ENCODE measurements around the gene A1CF.
"Not testable (repeated sequence)": the region's sequence is repeated elsewhere in the genome, so short reads cannot be mapped to it uniquely, and the experiment has no call there.

A1CF gene, protein sequence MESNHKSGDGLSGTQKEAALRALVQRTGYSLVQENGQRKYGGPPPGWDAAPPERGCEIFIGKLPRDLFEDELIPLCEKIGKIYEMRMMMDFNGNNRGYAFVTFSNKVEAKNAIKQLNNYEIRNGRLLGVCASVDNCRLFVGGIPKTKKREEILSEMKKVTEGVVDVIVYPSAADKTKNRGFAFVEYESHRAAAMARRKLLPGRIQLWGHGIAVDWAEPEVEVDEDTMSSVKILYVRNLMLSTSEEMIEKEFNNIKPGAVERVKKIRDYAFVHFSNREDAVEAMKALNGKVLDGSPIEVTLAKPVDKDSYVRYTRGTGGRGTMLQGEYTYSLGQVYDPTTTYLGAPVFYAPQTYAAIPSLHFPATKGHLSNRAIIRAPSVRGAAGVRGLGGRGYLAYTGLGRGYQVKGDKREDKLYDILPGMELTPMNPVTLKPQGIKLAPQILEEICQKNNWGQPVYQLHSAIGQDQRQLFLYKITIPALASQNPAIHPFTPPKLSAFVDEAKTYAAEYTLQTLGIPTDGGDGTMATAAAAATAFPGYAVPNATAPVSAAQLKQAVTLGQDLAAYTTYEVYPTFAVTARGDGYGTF

DNA sequence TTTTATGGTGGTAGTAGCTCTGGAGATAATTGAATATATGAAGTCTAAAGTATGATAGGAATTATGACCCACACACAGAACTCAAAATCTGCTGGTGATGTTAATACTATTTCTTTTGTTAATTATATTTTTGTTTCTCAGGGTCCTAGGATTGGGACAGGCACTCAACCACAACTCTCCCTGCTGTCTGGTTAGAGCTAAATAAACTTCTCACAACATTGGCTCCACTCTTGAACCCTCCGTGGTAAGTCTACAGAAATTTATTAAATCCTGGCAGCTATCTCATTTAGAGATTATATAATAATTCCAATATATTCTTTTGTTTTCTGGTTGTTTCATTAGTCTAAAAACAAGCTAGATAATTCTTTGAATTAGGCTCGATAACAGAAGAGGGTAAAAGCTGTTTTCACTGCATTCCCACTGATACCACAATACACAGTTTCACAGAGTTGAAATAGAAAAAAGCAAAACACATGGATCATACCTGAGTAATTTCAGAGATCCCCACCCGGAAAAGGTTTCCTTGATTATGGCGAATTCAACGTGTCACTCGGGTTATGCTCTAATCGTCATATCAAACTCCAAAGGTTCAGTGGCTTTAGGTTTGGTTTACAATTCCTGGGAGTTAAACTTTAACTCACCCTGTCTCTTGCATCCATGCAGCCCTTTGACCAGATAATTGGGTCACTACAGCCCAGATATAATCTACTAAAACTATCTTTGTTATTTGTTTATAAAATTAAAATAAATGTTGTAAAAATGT lies at the start of gene A1CF:
Gene A1CF, minus strand, starts transcription at position 531 of the 763 bp plus-strand sequence. CDS start 25,687 bp downstream, outside the sequence.
- intact Hi-C loops (cut with micrococcal nuclease), result no loop called here
- H3K27me3 Mint-ChIP-seq, result peaks cover 5% of the 10 kb centered on the region
- H3K9me3 Mint-ChIP-seq, result no peaks in the 10 kb centered on the region

DNA sequence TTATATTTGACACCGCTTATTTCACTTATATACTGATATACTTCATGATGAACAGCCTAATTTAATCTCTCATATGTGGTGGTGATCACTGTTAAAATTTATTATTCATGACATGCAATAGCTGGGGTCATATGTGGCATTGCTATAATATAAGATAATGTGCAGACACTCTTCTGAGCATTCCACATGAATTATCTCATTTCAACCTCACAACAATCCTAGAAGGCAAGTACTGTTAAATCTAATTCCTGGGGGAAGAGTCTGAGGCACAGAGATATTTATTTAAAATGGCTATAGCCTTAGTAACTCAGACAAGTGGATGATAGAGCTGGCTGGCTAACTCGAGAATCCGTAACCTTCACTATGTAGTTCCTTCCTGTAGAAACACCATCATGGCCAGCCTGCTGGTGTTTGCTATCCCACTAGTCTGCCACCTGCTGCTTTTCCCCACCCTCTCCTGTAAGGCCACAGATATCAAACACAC lies 46.6 kb upstream of the A1CF start:
- Mint-ChIP-seq H3K4me3 (no peak overlapping the region), H3K4me1 (ENCODE audit: low read depth) (peaks cover 7% of the 10 kb centered on the region), H3K27ac (no peak overlapping the region), H3K36me3 (ENCODE audit: low read depth) (no peaks in the 10 kb centered on the region), H3K27me3 (no peaks in the 10 kb centered on the region), H3K9me3 (no peaks in the 10 kb centered on the region)
- intact Hi-C loops (cut with micrococcal nuclease), result no loop called here

More for the DNA sequence above, at the start of gene A1CF:
- H3K27ac Mint-ChIP-seq, result no peak within 1 kb of the TSS
- no peaks in the 10 kb centered on the region for H3K4me1 Mint-ChIP-seq (ENCODE audit: low read depth)
- no peak within 1 kb of the TSS for H3K4me3 Mint-ChIP-seq
- H3K36me3 Mint-ChIP-seq (ENCODE audit: low read depth), result no peaks in the 10 kb centered on the region

DNA sequence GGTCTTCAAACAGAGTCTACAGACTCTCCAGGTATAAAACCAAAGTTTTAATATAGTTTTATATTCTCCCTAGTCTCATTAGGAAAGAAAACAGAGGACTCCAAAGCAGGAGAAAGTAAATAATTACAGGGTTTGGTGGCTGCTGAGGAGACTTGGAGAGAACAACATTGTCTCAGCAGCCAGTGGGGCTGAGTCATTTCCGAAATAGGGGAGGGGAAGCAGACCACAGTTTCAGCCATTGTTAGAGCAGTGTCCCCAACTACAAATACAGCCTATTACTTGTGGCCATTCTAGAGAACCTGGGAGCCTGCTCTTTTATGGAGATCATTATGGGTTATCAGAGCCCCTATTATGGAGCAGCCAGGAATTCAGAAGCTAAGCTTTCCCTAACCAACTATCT lies 44.2 kb upstream of the A1CF start:
- Mint-ChIP-seq H3K4me1 (ENCODE audit: low read depth) (peaks cover 7% of the 10 kb centered on the region), H3K9me3 (peaks cover 7% of the 10 kb centered on the region), H3K36me3 (ENCODE audit: low read depth) (no peaks in the 10 kb centered on the region), H3K27me3 (no peaks in the 10 kb centered on the region), H3K27ac (no peak overlapping the region), H3K4me3 (no peak overlapping the region)
- intact Hi-C loops (cut with micrococcal nuclease), result no loop called here

DNA sequence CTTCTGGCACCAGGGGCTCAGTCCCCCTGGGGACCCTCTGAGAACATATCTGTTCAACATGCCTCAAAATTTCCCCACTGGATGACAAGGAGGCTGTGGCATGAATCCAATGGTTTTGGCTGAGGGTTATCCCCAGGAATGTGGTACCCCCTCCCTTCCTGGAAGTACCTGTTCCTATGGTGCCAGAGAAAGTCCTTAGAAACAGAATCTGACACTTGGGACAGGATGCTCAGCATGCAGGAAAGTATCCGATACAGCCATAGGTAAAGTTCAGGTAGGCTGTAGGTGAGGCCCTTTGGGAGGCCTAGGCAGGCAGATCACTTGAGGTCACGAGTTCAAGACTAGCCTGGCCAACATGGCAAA lies 42.7 kb upstream of the A1CF start:
- no peak overlapping the region for H3K4me3 Mint-ChIP-seq
- no peaks in the 10 kb centered on the region for H3K27me3 Mint-ChIP-seq
- no peaks in the 10 kb centered on the region for H3K4me1 Mint-ChIP-seq (ENCODE audit: low read depth)
- H3K27ac Mint-ChIP-seq, result no peak overlapping the region
- intact Hi-C loops (cut with micrococcal nuclease), result no loop called here
- peaks cover 22% of the 10 kb centered on the region for H3K9me3 Mint-ChIP-seq
- H3K36me3 Mint-ChIP-seq (ENCODE audit: low read depth), result no peaks in the 10 kb centered on the region

DNA sequence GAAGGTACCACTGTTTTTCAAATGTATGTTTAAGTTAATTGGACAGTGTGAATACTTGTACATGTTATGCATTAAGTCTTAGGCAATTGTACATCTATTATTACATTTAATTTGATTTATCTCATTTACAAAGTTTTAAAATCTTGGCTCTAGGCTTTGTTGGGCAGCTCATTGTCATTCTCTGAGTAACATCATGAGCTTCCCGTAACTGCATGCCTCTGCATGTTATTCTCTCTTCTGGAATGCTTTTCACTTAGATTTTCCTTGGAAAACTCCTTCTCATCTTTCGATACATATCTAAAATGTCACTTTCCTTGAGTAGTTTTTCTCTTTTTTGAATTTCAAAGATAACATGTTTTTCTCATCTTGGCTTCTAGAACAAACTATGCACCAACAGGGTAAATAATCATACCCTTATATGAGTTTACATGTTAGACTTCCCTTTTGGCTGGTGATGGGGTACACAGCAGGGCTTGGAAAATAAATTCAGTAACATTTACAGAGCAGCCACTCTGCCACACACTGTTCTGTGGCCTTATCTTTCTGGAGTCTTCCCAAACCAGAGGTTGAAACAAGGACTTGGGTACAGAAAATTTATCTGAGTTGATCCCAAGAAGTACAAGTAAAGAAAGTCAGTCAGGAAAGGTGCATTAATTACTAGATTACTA lies 42.2 kb upstream of the A1CF start:
- H3K9me3 Mint-ChIP-seq, result peaks cover 27% of the 10 kb centered on the region
- H3K27me3 Mint-ChIP-seq, result no peaks in the 10 kb centered on the region
- H3K4me1 Mint-ChIP-seq (ENCODE audit: low read depth), result no peaks in the 10 kb centered on the region
- no peaks in the 10 kb centered on the region for H3K36me3 Mint-ChIP-seq (ENCODE audit: low read depth)
- H3K4me3 Mint-ChIP-seq, result no peak overlapping the region
- H3K27ac Mint-ChIP-seq, result no peak overlapping the region
- intact Hi-C loops (cut with micrococcal nuclease), result no loop called here

DNA sequence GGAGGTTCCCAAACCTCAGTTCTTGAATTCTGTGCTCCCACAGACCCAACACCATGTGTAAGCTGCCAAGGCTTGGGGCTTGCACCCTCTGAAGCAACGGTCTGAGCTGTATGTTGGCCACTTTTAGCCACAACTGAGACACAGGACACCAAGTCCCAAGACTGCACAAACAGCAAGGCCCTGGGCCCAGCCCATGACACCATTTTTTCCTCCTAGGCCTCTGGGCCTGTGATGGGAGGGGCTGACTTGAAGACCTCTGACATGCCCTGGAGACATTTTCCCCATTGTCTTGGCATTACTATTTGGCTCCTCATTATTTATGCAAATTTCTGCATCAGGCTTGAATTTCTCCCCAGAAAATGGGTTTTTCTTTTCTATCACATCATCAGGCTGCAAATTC lies 38.0 kb upstream of the A1CF start:
- H3K27ac Mint-ChIP-seq; intact Hi-C loops (cut with micrococcal nuclease); H3K4me1 Mint-ChIP-seq (ENCODE audit: low read depth); H3K36me3 Mint-ChIP-seq (ENCODE audit: low read depth); H3K4me3 Mint-ChIP-seq; H3K27me3 Mint-ChIP-seq: not testable (repeated sequence)
- peaks cover 35% of the 10 kb centered on the region for H3K9me3 Mint-ChIP-seq

DNA sequence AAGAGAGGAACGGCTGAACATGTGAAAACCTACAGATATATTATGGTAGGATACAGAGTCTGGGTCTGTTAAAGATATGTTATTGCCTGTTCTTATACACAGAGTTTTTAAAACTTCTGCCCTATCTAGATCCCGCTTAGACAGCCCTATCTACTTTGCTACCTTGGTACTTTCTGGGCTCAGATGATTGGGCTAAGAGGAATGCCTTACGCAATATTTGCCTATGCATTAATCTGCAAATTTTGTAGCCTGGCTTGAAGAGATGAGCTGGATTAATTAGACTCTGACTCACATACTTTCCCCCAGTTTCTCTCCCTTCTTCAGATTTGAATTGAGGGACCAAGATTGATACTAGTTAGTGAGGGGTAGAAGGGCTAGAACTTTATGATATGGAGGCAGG lies 33.6 kb upstream of the A1CF start:
- Mint-ChIP-seq H3K4me3 (no peak overlapping the region), H3K36me3 (ENCODE audit: low read depth) (no peaks in the 10 kb centered on the region), H3K27ac (no peak overlapping the region), H3K4me1 (ENCODE audit: low read depth) (no peaks in the 10 kb centered on the region), H3K27me3 (no peaks in the 10 kb centered on the region), H3K9me3 (peaks cover 21% of the 10 kb centered on the region)
- intact Hi-C loops (cut with micrococcal nuclease), result no loop called here

DNA sequence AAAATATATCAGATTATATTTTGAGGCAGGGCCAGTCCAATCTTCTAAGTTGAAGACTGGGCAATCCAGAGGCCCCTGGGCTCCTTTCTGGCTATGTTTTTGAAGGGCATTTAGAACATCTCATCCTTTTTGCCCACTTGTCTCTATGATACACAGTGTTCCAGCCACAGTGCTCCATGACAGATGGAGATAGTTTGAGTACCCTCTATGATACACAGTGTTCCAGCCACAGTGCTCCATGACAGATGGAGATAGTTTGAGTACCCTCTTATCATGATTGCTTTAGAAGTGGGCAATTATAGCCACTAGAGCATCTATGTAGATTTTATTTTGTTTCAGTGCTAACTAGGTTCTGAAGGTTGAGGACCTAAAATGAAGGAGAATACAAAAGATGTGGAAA lies 33.1 kb upstream of the A1CF start:
- no peak overlapping the region for H3K4me3 Mint-ChIP-seq
- H3K27me3 Mint-ChIP-seq, result no peaks in the 10 kb centered on the region
- intact Hi-C loops (cut with micrococcal nuclease), result no loop called here
- H3K36me3 Mint-ChIP-seq (ENCODE audit: low read depth), result no peaks in the 10 kb centered on the region
- no peaks in the 10 kb centered on the region for H3K4me1 Mint-ChIP-seq (ENCODE audit: low read depth)
- H3K27ac Mint-ChIP-seq, result no peak overlapping the region
- peaks cover 16% of the 10 kb centered on the region for H3K9me3 Mint-ChIP-seq

DNA sequence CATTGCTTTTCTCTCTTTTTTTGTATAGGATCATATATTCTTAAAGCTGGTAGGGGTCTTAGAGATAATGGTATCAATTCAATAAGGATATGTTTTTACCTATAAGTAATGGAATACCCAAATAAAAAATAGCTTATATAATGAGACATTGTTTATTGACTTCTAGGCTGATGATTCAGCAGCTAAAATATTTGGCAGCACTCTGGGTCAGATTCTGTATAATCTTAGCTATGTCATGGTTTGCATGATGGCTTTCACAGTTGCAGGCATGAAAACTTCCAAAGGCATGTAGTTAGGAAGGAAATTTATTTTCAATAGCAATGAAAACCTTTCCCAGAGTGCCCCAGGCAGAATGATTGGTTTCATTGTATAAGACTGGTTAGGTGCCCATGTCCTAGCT lies 32.1 kb upstream of the A1CF start:
- Mint-ChIP-seq H3K27ac (no peak overlapping the region), H3K36me3 (ENCODE audit: low read depth) (no peaks in the 10 kb centered on the region), H3K27me3 (no peaks in the 10 kb centered on the region), H3K4me1 (ENCODE audit: low read depth) (no peaks in the 10 kb centered on the region), H3K9me3 (peaks cover 6% of the 10 kb centered on the region), H3K4me3 (no peak overlapping the region)
- intact Hi-C loops (cut with micrococcal nuclease), result no loop called here

DNA sequence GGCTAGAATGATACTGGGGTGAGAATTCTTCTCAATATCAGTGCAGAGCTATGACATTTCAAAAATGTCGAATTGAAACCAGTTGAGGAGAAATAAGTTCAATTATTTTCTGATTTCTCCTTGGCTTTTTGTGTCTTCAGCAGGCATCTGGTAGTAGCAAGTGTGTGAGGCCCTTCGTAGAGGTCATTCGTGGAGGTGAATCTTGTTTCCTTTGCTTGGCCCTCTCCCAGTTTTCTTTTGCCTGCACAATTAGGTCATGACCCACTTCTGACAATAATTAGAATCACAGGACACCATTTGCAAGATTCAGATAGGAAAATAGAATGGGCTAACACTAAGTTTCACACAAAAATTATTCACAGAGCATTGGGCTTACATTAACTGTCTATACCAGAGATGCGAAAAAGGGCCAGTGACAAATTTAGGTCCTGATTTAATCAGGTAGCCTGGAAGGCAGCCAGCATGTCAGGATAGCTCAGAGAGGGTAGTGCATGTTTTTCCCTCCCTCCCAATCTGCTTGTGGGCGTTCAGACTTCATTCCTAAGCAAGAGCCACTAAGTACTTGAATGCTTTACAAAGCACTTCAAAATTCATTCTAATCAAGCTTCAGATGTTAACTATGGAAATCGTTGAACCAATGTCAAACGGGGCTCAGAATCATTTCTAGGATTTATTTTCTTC lies 24.0 kb upstream of the A1CF start:
- intact Hi-C loops (cut with micrococcal nuclease), result no loop called here
- Mint-ChIP-seq H3K9me3 (peaks cover 10% of the 10 kb centered on the region), H3K4me3 (no peak overlapping the region), H3K4me1 (ENCODE audit: low read depth) (no peaks in the 10 kb centered on the region), H3K27ac (no peak overlapping the region), H3K36me3 (ENCODE audit: low read depth) (no peaks in the 10 kb centered on the region), H3K27me3 (no peaks in the 10 kb centered on the region)

DNA sequence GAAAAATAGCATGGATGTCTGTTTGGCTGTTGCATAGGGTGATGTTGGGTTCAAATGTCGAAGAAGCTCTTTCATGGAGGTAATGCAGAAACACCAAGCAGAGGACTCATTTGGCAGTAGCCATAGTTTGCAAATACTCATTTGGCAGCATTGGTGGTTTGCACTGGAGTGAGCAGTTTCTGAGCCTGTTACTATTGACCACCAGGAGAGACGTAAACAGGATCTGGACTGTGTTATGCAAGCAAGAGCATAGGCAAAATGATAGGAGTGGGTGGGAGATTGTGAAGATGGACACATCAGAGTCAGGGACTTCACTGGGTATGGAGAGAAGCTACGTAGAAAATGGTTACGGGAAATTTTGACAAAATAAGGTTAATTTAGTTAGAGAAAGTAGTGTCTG lies 22.9 kb upstream of the A1CF start:
- H3K36me3 Mint-ChIP-seq (ENCODE audit: low read depth), result no peaks in the 10 kb centered on the region
- intact Hi-C loops (cut with micrococcal nuclease), result no loop called here
- no peaks in the 10 kb centered on the region for H3K27me3 Mint-ChIP-seq
- no peak overlapping the region for H3K4me3 Mint-ChIP-seq
- no peak overlapping the region for H3K27ac Mint-ChIP-seq
- peaks cover 10% of the 10 kb centered on the region for H3K9me3 Mint-ChIP-seq
- no peaks in the 10 kb centered on the region for H3K4me1 Mint-ChIP-seq (ENCODE audit: low read depth)

DNA sequence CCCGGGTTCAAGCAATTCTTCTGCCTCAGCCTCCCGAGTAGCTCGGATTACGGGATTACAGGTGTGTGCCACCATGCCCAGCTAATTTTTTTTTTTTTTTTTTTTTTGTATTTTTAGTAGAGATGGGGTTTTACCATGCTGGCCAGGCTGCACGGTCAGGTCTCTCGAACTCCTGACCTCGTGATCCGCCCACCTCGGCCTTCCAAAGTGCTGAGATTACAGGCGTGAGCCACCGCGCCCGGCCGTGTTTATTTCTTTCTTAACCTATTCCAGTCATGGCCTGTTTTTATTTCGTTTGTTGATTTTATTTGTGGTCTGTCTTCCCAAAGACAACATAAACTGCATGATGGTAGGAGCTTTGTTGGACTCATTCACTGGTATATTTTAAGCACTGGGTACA lies 20.4 kb upstream of the A1CF start:
- H3K4me1 Mint-ChIP-seq (ENCODE audit: low read depth); H3K9me3 Mint-ChIP-seq; H3K27ac Mint-ChIP-seq; H3K27me3 Mint-ChIP-seq; H3K36me3 Mint-ChIP-seq (ENCODE audit: low read depth); intact Hi-C loops (cut with micrococcal nuclease); H3K4me3 Mint-ChIP-seq: not testable (repeated sequence)

DNA sequence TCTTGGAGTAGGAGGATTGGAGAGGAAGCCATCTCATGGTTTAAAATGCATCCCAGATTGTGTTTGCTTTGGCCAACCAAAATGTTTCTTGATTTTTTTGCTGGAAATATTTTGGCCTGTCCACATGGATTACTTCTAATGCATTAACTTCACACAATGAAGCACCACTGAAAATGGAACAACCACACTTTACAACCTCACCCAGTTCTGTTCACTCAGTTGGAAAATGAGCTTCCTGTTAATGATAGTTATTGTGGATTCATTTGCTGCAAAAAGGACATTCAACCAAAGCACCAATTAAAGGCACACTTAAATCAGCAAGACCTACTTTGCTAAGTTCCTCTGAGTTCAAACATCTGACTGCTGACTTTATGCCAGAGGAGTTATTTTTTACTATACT lies 11.3 kb upstream of the A1CF start:
- Mint-ChIP-seq H3K4me1 (ENCODE audit: low read depth) (no peaks in the 10 kb centered on the region), H3K27ac (no peak overlapping the region), H3K9me3 (no peaks in the 10 kb centered on the region), H3K27me3 (no peaks in the 10 kb centered on the region), H3K36me3 (ENCODE audit: low read depth) (no peaks in the 10 kb centered on the region), H3K4me3 (no peak overlapping the region)
- intact Hi-C loops (cut with micrococcal nuclease), result no loop called here
